ENCODE results near the gene SKA2.
"Not testable (repeated sequence)": the region's sequence is repeated elsewhere in the genome, so short reads cannot be mapped to it uniquely, and the experiment has no call there.

The SKA2 gene

DNA sequence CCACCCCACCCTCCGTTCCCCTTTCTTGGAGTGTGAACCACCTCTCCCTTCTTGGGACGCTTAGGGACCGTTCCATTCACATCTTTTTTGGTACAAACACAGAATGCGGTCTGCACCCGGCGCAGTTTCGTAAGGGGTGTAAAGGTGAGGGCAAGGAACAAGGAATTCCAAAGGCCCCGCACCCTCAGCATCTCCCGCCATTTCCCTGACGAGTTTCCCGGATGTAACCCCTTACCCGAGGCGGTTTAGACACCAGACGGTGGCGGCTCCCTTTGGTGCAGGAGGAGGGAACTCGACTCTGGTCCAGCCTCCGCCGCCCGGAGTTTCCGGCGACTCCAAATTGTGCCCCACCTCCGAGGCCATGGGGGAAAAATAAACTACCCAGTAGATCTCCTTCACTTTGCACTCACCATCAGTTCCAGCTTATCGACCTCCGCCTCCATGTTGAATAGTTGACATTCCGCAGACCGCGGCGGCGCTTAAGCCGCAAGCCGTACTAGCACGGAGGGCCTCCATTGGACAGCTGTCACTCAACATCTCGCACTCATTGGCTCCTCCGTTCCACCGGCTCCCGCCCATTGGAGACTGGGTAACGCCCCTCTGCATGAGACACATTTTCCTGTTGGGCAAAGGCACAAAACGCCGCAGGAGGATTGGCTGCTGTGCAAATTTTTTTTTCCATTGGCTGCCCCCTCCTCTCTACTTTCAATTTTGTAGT is at the start of gene SKA2:
Gene SKA2 (minus strand): TSS at position 466 of the 718 bp plus-strand sequence. CDS start 23 bp downstream, at position 443.
- DNase-seq: peak; percentile 100

DNA sequence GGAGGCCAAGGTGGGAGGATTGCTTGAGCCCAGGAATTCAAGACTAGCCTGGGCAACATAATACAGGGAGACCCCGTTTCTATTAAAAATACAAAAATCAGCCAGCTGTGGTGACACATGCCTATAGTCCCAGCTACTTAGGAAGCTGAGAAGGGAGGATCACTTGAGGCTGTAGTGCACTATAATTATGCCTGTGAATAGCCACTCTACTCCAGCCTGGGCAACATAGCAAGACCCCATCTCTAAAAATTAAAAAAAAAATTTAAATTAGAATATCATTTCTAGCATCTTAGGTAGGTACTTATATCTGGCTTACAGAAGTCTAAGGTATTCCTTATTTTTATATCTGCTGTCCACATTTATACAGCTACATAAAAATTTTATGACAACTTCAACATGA is 47.3 kb upstream of the SKA2 start:
- DNase-seq: no peak

DNA sequence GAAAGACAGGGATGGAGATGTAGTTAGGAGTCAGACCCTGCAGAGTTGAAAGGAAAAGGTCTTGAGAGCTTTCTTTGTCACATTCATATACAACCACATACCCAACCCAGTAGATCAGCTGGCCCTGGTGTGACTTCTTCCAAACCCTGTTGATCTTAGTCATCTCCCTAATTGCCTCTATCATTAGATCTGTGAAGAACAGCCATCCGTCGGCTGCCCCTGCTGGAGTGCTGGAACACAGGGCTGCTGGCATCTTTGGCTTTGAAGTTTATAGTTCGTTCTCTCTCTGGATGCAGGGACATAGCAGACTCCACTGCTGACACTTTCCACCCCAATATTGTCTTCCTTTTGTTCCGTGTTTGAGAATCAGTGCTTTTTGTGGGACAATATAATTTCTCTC is 44.4 kb upstream of the SKA2 start:
- DNase-seq: no peak

GRCh38 chr17:59193336-59193862 is 38.4 kb upstream of the SKA2 start:
- DNase-seq: no peak

DNA sequence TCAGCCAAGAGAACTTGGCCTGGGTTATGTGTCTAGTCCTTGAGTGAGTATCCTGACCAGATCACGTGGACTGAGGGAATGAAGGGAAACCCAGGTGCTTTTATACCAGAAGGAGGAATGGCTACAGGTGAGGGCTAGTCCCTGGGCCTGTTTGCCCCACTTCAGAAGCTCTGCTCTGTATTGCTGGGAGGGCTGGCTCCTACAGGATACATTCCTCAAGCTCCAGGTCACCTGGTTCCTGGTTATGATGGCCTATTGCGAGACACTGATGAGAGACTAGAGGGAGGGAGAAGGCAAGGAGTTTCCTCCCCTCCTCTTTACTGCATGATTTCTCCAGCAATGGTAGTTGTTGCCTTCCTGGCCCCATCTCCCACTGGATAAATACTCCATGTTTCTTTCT is 35.8 kb upstream of the SKA2 start:
- DNase-seq: no peak

DNA sequence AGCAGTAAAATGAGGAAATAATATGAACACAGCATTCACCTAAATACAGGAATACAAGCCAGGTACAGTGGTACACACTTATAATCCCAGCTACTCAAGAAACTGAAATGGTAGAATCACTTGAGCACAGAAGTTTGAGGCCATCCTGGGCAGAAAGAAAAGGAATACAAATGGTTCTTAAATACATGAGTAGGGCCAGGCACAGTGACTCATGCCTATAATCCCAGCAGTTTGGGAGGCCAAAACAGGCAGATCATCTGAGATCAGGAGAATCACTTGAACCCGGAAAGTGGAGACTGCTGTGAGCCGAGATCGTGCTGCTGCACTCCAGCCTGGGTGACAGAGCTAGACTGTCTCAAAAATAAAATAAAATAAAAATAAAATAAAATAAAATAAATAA is 31.9 kb upstream of the SKA2 start:
- no peak for DNase-seq

GRCh38 chr17:59185997-59186396 is 31.0 kb upstream of the SKA2 start:
- no peak for DNase-seq

DNA sequence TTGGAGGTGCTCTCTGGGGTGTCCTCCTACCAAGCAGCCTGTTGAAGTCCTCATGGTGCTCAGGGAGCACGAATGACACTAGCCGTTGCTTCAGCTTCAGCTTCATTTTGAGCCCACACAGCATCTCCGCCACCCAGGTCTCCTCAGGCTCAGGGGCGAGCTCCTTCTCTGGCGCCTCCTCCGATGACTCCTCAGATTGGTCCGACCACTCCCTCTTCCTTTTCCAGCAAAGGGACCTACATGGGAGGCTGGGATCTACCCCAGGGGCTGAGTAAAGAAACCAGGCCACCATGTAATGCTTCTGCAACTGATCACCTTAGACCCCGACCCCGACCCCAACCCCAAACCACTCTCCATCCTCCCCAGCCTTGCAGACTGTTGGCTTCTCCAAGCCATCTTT is 26.5 kb upstream of the SKA2 start:
- no peak for DNase-seq

- no peak for DNase-seq
Measured at GRCh38 chr17:59180626-59181025, 25.6 kb upstream of the SKA2 start.

- not testable (repeated sequence) for DNase-seq
Measured at GRCh38 chr17:59179601-59180000, 24.6 kb upstream of the SKA2 start.

GRCh38 chr17:59178266-59178985 is 23.4 kb upstream of the SKA2 start:
- no peak for DNase-seq

DNA sequence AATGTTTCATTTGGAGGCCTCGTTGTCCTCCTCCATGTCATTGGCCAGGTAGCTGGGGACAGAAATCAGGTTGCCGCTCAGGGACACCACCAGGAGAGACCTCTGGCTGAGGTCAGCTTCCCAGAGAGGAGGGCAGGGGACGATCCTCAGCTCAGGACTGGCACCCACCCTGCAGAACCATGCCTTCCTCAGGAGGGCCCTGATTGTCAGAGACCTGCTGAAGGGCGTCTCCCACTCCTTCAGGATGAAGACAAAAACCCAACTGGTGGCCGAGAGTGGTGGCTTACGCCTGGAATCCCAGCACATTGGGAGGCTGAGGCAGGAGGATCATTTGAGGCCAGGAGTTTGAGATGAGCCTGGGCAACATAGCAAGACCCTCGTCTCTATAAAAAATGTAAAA is 20.1 kb upstream of the SKA2 start:
- DNase-seq: no peak

- DNase-seq: no peak
Measured at GRCh38 chr17:59174671-59175070, 19.7 kb upstream of the SKA2 start.

DNA sequence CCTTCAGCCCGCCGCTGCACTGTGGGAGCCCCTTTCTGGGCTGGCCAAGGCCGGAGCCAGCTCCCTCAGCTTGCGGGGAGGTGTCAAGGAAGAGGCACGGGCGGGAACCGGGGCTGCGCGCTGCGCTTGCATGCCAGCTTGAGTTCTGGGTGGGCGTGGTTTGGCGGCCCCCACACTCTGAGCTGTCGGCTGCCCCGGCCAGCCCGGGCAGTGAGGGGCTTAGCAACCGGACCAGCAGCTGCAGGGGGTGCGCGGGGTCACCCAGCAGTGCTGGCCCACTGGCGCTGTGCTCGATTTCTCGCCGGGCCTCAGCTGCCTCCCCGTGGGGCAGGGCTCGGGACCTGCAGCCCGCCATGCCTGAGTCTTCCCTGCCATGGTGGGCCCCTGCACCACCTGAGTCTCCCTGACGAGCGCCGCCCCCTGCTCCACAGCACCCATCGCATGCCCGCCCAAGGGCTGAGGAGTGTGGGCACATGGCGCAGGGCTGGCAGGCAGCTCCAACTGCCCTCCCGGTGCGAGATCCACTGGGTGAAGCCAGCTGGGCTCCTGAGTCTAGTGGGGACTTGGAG is 17.5 kb upstream of the SKA2 start:
- no peak for DNase-seq

DNA sequence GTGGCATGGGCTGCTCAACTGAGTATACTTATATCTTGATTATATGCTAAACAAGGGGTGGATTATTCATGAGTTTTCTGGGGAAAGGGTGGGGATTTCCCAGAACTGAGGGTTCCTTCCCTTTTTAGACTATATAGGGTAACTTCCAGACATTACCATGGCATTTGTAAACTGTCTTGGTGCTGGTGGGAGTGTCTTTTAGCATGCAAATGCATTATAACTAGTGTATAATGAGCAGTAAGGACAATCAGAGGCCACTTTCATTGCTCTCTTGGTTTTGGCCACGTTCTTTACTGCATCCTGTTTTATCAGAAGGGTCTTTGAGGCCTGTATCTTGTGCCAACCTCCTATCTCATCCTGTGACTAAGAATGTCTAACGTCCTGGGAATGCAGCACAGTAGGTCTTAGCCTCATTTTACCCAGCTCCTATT is 12.6 kb upstream of the SKA2 start:
- no peak for DNase-seq

DNA sequence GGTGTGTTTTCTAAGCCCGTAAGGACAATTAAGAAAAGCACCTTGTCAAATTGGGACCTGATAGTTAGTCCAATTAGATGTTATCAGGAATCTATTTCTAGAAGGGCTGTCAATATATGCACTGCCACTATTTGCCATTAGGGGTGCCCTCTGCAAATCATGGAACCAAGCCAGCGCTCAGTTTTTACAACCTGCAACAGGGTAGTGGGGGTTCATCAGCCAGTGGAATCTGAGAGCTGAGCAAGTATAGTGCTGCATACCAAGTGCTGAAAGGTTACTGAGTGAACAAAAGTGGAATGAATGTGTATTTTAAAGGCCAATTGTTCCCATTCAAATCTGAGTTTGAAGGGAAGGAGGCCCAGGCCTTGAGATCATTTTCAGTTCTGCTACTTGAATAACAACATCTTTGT is 11.0 kb upstream of the SKA2 start:
- DNase-seq: no peak

- no peak for DNase-seq
Measured at GRCh38 chr17:59161477-59161876, 6.5 kb upstream of the SKA2 start.

GRCh38 chr17:59160157-59161025 is 5.4 kb upstream of the SKA2 start:
- DNase-seq: no peak

- no peak for DNase-seq
Measured at GRCh38 chr17:59155439-59156177, 622 bp upstream of the SKA2 start, which contains the start of gene PRR11. Gene PRR11 (plus strand): TSS chr17:59155746. CDS start chr17:59169753, 14,007 bp downstream.

DNA sequence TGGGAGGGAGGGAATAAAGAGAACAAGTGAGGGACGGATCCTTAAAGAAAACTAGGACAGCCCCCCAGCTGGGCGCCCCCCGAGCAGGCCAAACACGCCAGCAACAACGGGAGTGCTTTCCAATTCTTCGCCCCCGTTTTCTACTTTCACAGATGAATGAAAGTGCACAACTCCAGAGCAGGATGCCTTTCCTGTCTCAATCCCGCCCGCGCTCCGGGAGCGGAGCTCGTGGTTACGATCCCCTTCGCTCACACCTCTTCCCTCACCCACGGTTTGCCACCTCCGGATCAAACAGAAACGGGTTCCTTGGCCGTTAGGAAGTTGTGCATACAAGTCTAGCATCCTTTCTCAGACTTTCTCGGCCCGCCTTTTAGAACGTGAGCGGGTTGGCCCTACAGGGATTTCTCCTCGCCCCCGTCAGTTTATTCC is 680 bp downstream of the SKA2 start:
- DNase-seq: no peak

GRCh38 chr17:59152925-59153324 is 2.1 kb downstream of the SKA2 start:
- no peak for DNase-seq

DNA sequence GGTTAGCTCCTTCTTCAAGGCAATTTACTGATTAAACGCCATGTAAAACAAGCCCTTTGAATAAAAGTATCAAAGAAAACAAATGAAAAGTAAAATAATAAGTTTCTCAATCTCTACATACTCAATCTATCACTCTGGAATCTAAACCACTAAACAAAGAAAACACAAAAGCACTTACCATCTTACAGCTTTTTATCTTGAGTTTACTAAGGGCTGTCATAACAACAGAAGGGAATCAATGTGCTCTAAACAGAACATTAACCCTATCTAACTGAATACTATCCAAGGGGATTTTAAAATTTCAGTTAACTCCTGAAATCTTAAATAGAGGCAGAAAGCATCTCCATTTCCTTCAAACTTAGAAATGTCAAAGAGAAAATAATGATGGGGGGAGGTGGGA is 3.4 kb downstream of the SKA2 start:
- DNase-seq: no peak

All from NCI-H446 treated with DMSO at 0.1 percent for 48 hours (cell line).